ENCODE results near the gene DNMT3B. TPM values are rescaled to one million over a fixed set of nuclear protein-coding genes. Genes with fewer than 3 reads are reported as not detected.
"Not testable (repeated sequence)": the region's sequence is repeated elsewhere in the genome, so short reads cannot be mapped to it uniquely, and the experiment has no call there.

DNMT3B gene
- total RNA-seq = 1 to 10 TPM; 1.3 to 1.5 TPM

DNA sequence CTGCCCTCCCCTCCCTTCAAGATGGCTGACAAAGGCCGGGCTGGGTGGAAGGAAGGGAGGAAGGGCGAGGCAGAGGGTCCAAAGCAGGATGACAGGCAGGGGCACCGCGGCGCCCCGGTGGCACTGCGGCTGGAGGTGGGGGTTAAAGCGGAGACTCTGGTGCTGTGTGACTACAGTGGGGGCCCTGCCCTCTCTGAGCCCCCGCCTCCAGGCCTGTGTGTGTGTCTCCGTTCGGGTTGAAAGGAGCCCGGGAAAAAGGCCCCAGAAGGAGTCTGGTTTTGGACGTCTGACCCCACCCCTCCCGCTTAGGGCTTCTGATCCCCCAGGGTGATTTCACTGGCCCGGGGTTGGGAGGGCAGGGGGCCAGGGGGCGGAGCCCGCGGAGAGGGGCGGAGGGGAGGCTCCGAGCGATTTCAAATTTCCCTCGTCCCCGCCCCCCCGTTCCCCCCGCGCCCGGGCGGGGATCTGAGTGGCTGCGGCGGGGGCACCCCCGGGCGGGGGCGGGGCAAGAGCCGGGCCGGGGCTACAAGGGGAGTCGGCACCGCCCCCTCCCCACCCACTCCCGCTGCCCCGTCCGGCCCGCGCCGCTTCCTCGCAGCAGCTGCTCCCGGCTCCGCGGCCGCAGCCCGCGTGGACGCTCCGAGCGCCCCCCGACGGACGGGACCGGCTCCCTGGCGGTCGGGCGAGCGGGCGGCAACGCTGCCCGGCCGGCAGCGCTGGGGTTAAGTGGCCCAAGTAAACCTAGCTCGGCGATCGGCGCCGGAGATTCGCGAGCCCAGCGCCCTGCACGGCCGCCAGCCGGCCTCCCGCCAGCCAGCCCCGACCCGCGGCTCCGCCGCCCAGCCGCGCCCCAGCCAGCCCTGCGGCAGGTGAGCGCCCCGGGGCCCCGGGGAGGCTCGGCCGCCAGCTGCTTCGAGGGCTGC is at the start of gene DNMT3B:
DNMT3B (plus strand) TSS at position 555 of the 923 bp plus-strand sequence. CDS start 17,939 bp downstream, outside the sequence.
- CTCF ChIA-PET = interaction anchor here (1.4 to 2.9 kb wide), 3 partner anchors 11 to 89 kb away, joined by 5 to 21 read pairs (median 17); partner anchors contain the start of gene C20orf203
- POLR2A ChIA-PET = interaction anchor here (2.0 kb wide), 1 partner anchor 19 kb away, joined by 9 read pairs; the partner anchor contains the start of gene COMMD7

DNA sequence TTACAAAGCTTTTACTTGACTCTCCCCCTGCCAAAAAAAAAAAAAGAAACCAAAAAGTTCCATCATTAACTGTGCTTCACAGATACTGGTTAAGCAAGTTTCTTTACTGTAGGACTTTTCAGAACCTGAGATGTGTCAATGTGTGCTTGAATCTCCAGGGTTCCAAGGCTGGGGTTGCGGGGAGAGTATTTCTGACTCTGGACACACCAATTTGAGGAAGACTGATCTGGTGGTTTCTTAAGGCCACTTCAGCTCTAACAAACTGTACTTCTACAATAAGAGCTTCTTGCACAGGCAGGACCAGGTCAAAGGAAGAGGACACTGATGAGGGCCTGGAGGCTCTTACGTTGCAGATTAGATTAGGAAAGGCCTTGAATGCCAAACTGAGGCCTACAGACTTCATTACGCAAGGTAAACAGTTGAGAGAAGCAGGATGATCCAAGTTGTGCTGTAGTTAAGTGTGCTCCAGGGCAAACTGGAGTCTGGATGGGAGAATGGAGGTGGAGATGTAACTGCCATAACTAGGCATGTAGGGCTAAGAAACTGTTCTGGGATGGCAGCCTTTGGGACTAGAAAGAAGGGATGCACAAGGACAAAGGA is 43.3 kb upstream of the DNMT3B start:
- POLR2A ChIA-PET = interaction anchor here (0.6 kb wide), 1 partner anchor 183 kb away, joined by 3 read pairs; no protein-coding TSS in a partner anchor
- CTCF ChIA-PET = interaction anchor here (0.9 kb wide), 1 partner anchor 20 kb away, joined by 3 read pairs; no protein-coding TSS in a partner anchor

DNA sequence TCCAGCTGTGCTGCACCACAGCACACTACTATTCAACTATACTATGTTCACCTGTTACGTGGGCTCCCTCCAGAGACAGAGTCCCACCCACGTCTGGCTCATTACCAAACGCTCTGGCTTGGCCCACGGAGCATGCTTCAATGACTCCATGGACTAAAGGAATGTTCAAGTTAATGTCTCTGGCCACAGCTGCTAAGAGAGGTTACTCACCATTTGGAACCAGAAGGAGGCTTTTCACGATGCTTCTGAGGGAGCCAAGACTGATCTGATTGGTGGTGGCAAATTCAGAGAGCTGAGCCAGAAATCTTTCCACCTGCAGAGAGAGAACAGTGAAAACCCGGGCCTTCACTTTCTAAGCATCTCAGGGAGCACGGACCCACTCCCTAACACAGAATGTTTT is 34.5 kb upstream of the DNMT3B start:
- ChIA-PET CTCF (interaction anchor here (1.9 kb wide), 1 partner anchor 10 kb away, joined by 4 read pairs; no protein-coding TSS in a partner anchor), POLR2A (no interaction called here)

DNA sequence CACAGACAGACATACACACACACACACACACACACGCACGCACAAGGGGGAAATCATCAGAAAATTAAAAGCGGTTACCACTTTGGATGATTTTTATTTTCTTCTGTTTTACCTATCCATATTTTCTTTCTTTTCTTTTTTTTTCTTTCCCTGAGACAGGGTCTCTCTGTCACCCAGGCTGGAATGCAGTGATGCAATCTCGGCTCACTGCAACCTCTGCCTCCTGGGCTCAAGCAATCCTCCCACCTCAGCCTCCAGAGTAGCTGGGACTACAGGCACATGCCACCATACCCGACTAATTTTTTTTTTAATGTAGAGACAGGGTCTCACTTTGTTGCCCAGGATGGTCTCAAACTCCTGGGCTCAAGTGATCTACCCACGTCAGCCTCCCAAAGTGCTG is 33.8 kb upstream of the DNMT3B start:
- CTCF ChIA-PET, POLR2A ChIA-PET: not testable (repeated sequence)

DNA sequence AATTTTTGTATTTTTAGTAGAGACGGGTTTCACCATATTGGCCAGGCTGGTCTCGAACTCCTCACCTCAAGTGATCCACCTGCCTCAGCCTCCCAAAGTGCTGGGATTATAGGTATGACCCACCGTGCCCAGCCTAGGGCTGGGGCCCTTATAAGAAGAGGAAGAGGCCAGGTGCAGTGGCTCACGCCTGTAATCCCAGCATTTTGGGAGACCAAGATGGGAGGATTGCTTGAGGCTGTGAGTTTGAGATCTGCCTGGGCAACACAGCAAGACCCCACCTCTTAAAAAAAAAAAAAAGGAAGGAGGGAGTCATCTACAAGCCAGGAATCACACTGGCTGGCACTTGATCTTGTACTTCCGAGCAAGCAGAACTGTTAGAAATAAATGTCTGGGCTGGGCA is 32.9 kb upstream of the DNMT3B start:
- CTCF ChIA-PET, POLR2A ChIA-PET: not testable (repeated sequence)

DNA sequence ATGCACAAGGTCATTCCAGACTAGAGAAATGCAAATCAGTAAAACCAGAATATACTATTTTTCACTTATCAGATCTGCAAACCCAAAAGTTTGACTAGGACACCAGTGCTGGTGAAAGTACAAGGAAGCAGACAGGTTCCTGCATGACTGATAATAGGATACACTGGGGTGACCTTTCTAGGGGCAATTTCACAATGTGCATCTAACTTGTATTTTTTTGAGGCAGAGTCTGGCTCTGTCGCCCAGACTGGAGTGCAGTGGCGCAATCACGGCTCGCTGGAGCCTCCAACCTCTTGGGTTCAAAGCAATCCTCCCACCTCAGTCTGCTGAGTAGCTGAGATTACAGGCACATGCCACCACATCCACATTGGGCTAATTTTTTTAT is 30.3 kb upstream of the DNMT3B start:
- POLR2A ChIA-PET = no interaction called here
- CTCF ChIA-PET = no interaction called here

DNA sequence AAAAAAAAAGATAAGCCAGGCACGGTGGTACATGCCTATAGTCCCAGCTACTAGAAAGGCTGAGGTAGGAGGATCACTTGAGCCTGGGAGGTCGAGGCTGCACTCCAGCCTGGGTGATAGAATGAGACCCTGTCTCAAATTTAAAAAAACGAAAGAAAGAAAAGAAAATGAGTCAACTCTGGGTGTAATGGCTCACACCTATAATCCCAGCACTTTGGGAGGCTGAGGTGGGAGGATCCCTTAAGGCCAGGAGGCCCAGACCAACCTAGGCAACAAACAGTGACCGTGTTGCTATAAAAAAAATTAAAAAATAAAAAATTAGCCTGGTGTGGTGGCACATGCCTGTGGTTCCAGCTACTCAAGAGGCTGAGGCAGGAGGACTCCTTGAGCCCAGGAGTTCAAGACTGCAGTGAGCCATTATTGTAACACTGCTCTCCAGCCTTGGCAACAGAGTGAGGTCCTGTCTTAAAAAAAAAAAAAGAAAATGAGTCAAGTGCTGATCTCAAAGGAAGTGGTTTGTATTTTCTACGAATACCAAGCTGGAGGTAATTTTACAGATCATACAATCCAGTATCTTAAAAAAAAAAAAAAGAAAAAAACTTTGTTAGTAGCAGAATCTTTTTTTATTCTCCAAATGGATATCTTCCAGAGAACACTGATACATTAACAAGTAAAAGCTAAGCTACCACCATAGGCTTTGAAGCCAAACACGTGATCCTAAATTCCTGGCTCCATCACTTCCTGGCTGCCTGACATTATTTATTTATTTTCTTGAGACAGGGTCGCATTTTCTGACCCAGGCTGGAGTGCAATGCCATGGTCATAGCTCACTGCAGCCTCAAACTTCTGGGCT is 24.6 kb upstream of the DNMT3B start:
- ChIA-PET POLR2A (interaction anchor here (0.7 kb wide), 2 partner anchors 27 to 501 kb away, joined by 3 read pairs; no protein-coding TSS in a partner anchor), CTCF (interaction anchor here (0.7 to 1.6 kb wide), 5 partner anchors 11 to 554 kb away, joined by 3 to 4 read pairs (median 3); no protein-coding TSS in a partner anchor)

DNA sequence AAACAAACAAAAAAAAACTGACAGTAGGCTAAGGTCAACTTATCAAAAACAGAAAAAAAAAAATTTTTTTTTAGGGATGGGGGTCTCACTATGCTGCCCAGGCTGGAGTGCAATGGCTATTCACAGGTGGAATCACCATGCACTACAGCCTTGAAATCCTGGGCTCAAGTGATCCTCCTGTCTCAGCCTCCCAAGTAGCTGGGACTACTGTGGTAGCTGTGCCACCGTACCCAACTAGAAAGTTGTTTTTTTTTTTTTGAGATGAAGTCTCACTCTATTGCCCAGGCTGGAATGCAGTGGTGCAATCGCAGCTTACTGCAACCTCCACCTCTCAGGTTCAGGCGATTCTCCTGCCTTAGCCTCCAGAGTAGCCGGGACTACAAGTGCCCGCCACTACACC is 21.0 kb upstream of the DNMT3B start:
- POLR2A ChIA-PET = no interaction called here
- CTCF ChIA-PET = no interaction called here

DNA sequence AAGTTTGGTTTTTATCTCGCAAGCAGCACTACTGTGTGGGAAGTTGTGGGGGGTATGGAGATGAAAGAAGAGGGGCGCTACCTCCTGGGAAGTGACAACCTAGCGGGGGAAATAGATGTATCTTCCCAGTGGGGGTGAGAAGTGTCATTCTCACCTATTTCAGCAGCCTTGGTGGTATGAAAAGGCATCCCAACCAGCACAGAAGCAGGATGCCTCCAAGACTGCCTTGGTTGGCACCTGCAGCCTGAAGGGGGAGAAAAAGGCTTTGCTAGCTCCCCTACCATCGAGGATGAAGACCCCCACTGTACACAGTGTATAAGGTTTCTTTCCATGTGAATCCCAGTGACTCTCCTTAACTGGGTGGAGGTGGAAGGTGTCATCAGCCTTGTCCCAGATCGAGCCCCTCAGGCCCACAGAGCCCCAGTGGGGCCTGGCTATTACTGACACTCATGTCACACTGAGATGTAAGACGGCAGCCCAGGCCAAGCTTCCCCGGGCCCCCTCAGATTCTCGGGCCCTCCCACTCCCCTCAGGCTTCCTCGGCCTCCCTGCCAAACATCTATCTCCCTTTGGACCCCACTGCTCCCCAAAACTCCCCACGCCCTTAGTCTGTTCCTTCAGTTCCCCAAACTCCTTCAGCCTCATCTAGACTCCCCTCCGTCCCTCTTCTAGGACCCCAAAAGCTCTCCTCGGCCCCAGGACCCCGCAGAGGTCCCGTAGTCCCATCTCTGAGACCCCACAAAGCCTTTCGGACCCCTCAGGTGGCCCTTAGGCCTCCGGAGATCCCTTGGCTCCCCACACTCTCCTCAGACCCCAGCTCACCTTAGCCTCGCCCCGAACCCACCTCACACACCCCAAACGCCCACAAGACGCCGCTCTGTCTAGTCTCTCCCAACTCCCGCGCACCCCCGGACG is 19.6 kb upstream of the DNMT3B start:
- CTCF ChIA-PET = interaction anchor here (0.9 to 2.2 kb wide), 3 partner anchors 33 to 69 kb away, joined by 3 to 15 read pairs (median 12); partner anchors contain the start of gene C20orf203
- POLR2A ChIA-PET = interaction anchor here (0.6 to 1.8 kb wide), 3 partner anchors 20 to 383 kb away, joined by 3 to 9 read pairs (median 4); partner anchors contain the start of genes DNMT3B and MAPRE1

DNA sequence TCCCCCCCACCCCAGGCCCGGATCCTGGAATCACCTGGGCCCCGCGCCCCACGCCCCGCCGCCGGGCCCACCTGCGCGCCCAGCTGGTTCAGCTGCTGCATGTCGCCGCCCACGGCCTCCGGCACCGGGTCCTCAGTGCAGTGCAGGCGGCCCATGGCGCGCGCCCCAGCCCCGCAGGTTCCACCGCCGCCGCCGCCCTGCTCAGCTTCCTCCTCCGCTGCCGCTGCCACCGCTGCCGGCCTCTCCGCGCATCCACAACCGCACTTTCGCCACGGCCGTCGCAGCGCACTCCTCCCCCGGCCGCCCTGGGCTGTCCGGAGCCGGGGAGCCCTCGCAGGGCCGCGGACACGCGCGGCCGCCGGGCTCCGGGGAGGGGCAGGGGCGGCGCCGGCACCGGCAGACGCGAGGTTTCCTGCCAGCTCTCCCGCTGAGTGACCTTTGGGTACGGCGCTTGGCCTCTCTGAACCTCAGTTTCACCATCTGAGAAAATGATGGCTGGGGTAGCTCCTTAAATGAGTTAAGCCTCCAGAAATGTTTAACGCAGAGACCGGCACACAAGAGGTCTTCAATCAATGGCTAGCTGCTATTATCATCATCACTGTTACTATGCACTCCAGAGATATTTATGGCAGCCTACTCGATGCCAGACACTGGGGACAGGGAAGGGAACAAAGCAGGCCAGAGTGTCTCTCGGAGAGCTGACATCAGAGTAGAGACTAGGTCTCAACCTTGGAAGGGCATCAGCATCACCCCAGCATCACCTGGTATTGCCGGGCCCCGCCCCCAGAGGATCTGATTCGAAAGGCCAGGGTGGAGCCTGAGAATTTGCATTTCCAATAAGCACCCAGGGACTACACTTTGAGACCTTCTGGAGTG is 18.7 kb upstream of the DNMT3B start, which contains the start of gene COMMD7:
COMMD7 (minus strand) TSS at position 231 of the 876 bp plus-strand sequence; CDS start at position 155, 76 bp downstream.
- POLR2A ChIA-PET = interaction anchor here (0.5 to 1.8 kb wide), 6 partner anchors 20 to 306 kb away, joined by 3 to 9 read pairs (median 3); partner anchors contain the start of genes DNMT3B and MAPRE1

DNA sequence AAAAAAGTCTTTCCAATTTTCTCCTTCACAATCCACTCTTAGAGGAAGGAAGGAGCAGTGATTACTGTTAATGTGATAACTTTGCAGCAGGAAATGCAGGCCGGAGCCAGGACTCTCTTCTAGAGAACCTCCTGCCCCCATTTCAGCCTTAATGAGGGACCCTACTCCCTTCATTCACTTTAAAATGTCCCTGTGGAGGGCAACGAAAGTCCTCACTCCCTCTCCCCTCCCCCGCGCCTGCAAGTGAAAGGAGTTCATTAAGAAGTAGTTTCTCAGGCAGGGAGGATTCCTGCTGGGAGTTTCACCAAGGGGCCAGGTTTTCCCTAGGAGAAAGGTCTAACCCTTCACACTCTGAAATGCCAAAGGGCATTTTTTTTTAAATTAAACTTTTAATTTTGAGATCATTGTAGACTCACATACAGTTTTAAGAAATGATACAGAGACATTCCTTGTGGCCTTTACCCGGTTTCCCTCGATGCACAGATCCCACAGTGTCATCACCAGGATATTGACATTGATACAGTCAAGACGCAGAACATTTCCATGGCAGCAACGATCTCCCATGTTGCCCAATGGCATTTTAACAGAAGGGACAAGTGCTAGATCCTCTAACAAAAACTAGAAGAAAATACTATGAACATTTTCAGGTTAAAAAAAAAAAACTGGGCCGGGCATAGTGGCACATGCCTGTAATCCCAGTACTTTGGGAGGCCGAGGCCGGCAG is 12.1 kb upstream of the DNMT3B start:
- POLR2A ChIA-PET = no interaction called here
- CTCF ChIA-PET = no interaction called here

More for the DNA sequence above, 18.7 kb upstream of the DNMT3B start, which contains the start of gene COMMD7:
- CTCF ChIA-PET = interaction anchor here (0.9 to 2.2 kb wide), 3 partner anchors 33 to 69 kb away, joined by 3 to 15 read pairs (median 12); partner anchors contain the start of gene C20orf203

DNA sequence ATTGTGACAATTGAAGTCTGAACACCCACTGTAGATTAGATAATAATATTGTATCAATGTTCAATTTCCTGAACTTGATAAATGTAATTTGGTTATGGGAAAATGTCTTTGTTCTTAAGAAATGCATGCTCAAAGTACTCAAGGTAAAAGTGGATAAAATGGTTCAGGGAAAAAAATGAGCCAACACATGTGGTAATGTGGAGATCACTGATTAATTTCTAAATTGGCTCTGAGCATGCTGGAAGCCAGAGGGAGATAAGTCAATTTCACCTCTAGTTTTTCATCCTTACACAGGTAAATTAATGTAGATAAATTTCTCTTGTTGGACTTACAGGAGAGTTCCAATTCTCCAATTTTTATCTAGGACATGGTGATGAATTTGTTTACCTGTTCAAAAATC is 10.9 kb upstream of the DNMT3B start:
- CTCF ChIA-PET = no interaction called here
- POLR2A ChIA-PET = interaction anchor here (0.6 kb wide), 1 partner anchor 26 kb away, joined by 3 read pairs; no protein-coding TSS in a partner anchor

DNA sequence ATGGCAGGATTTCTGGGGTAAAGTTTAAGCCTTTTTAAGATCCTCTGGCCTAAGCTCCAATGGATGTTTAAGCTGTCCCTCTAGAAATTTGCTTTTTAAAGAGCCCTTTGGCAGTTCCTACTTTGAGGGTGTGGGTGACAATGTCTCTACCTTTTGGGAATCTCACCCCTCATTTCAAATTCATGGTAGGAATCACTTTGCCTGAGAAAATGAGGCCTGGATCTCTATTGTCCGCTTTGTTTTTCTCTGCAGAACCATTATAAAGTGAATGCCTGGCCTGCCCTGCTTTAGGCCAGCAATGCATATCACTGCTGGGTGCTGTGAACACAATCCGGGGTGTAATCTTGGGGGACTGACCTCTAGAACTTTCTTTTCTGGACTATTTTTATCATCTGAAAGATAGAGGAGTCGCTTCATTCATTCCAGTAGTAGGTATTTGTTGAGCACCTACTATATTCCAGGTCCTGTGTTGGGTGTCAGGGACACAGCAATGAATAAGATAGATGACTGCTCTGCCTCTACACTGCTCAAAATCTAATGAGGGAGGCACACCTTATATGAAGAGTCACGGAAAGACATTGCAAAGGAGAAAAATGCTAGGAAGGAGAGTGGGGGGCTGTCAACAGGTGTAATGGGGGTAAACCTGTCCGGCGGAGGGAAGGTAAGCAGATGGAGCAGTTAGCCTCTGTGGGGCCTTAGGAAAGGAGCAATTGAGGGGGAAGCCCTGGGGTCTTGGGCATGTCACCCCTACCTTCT is 10.3 kb upstream of the DNMT3B start:
- POLR2A ChIA-PET = interaction anchor here (0.5 to 0.6 kb wide), 2 partner anchors 27 to 76 kb away, joined by 3 read pairs; no protein-coding TSS in a partner anchor
- CTCF ChIA-PET = interaction anchor here (2.2 kb wide), 1 partner anchor 78 kb away, joined by 6 read pairs; the partner anchor contains the start of gene C20orf203

DNA sequence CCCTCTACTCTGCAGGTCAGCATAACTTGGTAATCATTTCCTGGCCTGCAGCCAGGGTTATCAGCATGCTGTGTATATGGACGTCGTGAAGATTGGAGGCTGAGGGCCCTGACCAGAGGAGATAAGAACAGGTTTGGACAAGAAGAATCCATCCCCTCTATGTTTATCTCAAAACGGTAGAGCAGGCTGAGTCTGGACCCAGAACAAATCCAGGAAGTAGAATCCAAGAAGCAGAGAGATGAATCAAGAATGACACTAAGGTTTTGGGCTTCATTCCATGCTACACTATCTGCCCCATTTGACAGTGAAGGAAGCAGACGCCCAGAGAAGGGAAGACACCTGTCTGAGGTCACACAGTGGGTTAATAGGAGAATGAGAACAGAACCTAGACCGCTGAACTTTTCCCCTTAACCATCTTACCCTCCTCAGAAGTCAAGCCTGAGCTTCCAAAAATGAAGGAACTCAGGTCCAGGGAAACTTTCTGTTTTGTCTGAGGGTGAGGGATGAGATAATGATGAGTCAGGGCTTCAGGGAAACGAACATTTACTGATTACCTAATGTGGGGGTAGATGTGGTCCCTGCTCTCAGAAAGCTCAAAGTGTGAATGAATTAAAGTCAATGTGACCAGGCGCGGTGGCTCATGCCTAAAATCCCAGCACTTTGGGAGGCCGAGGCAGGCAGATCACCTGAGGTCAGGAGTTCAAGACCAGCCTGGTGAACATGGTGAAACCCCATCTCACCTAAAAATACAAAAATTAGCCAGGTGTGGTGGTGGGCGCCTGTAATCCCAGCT is 9.5 kb upstream of the DNMT3B start:
- ChIA-PET POLR2A (interaction anchor here (0.5 kb wide), 1 partner anchor 75 kb away, joined by 3 read pairs; no protein-coding TSS in a partner anchor), CTCF (interaction anchor here (2.2 kb wide), 1 partner anchor 79 kb away, joined by 6 read pairs; the partner anchor contains the start of gene C20orf203)
